Skeletal muscle cell (primary cell): ENCODE data around the gene HSFX4.
"Not testable (repeated sequence)": the region's sequence is repeated elsewhere in the genome, so short reads cannot be mapped to it uniquely, and the experiment has no call there.

Source experiments
- DNase-seq: peaks from one replicate; pipeline ENCODE4 v3.0.0-alpha.2; 2010; ENCODE audit warnings: low read depth
- H3K4me3 ChIP-seq: 2 replicates; pipeline ENCODE4 v1.5.1; 2011; ENCODE audit warnings: low read depth, mild to moderate bottlenecking, control low read depth, low read length, moderate library complexity

Gene HSFX4

DNA sequence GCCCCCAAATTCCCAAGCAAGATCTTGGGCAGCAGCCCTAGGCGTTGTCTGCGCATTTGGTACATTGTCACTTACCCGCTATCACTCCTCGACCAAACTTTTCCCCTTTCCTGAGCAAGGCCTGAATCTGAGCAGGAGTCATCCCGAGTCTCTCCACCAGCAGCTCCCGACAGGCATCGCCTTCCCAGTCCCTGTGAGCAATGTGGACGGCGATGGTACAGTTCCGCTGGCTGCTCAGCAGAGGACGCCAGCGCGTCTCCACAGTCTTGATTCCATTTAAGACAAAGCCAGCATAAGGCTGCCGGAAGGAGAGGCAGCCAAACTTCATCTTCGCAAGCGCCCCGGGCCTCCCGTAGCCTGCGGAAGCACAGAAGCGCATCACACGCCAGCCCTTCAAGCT is 4.2 kb downstream of the HSFX4 start:
- H3K4me3 ChIP-seq, DNase-seq: not testable (repeated sequence)

DNA sequence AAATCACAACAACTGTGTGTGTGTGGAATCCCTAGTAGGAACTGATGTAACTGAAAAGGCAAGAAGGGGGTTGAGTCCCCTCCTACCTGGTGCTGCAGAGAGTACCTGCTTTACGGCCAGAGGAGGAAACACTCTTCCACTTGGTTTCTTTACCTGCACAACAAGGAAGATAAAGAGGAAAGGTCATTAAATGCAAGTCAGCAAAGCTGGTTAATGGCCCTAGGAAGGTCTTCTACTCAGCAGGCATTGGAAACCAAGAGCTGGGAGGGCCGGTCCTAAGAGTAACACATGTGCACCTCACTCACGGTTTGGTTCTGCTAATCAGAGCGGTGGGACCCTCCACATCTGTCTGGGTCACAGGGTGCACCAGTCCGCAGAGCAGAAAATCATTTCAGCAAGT is 8.0 kb downstream of the HSFX4 start:
- DNase-seq = not testable (repeated sequence)
- H3K4me3 ChIP-seq = peak overlapping the region; percentile 77

- H3K4me3 ChIP-seq = peak overlapping the region; percentile 77
- no peak for DNase-seq
Observed at GRCh38 chrX:149937871-149938426, 8.6 kb downstream of the HSFX4 start.

- H3K4me3 ChIP-seq = peak within 1 kb of the TSS; percentile 77
- peak; percentile 95 for DNase-seq
Observed at GRCh38 chrX:149938427-149938880, 9.1 kb downstream of the HSFX4 start, which contains the start of gene EOLA2. TSS of gene EOLA2 (minus strand) at chrX:149938491. CDS start at chrX:149933874, 4,617 bp downstream.

DNA sequence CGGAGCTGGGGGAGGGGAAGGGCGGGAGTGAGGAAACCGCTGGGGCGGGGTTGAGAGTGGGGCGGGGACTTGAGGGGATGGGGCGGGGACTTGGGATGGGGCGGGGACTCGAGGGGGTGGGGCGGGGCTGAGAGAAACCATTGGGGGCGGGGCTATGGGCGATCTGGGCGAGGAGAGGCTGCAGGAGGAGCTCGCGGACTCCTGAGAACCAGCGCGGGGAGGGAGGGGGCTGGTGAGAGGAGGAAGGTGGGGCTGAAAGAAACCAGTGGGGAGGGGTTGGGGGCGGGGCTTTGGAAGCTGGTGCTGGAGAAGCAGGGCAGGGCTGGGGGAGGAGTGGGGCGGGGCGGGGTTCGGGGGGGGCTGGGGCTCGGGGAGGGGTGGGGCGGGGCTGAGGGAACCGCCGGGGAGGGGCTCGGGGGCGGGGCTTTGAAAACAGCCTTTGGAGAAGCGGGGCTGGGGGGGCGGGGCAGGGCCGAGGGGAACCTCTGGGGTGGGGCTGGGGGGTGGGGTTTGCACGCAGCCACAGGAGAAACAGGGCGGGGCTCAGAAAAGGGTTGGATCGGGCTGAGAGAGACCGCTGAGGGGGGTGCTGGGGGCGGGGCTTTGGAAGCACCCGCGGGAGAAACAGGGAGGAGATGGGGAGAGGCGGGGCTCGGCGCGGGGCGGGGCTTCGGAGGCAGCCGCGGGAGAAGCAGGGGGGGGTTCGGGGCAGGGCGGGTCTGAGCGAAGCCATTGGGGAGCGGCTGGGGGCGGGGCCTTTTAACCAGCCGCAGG is 9.7 kb downstream of the HSFX4 start:
- DNase-seq = peak; percentile 76
- peak overlapping the region; percentile 77 for H3K4me3 ChIP-seq

- peak overlapping the region; percentile 50 for H3K4me3 ChIP-seq
- DNase-seq = no peak
Observed at GRCh38 chrX:149939655-149939904, 10.2 kb downstream of the HSFX4 start.

DNA sequence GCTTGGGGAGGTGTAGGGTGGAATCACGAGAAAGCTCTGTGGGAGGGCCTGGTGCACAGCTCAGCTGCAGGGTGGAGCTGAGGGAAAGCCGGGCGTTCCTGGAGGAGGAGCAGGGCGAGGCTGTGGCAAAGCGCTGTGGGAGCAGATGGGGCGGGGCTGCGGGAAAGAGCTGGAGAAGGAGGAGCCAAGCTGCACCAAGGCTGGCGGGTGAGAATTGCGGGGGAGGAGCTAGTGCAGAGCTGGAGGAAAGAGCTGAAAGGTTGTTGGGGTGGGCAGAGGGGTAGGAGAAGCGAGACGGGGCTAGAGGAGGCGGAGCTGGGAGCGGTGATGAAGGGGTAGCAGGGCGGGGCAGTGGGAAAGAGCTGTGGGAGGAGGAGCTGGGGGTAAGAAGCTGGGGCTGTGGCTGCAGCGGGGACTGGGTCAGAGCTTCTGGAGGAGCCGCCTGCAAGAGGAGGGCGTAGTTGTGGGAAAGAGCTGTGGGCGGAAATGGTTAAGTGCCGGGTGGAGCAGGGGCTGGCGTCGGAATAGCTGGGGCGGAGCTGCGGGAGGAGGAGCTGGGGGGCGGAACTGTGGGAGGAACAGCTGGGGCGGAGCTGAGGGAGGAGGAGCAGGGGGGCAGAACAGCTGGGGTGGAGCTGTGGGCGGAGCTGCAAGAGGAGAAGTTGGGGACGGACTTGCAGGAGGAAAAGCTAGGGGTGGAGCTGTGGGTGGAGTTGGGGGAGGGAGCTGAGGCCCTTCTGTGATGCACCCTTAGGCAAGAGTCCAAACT is 10.7 kb downstream of the HSFX4 start:
- peak overlapping the region; percentile 50 for H3K4me3 ChIP-seq
- peak; percentile 97 for DNase-seq

GRCh38 chrX:149940674-149941024 is 11.3 kb downstream of the HSFX4 start:
- peak overlapping the region; percentile 21 for H3K4me3 ChIP-seq
- DNase-seq = not testable (repeated sequence)

DNA sequence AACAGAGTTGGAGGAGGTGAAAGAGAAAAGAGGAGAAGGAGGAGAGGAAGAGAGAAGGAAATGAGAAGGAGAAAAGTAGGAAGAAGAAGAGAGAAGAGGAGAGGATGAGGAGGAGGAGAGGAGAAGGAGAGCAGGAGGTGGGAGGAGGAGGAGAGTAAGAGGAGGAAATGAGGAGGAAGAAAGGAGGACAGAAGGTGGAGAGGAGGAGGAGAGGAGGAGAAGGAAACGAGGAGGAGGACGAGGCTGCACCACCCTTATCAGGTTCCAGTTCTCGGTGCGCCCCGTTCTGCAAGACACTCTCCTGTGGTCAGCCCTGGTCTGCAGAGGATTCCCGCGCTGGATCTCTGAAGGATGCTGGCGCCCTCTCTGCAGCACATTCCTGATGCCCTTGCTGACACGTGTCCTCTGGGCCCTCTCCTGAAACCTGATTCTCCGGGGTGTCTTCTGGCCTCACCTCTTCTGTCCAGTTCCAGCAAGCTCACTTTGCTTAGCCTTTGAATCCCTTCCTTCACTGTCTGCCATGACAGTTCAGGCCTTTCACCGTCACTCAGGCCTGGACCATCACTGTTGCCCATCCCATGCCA is 15.8 kb downstream of the HSFX4 start:
- not testable (repeated sequence) for H3K4me3 ChIP-seq, DNase-seq

DNA sequence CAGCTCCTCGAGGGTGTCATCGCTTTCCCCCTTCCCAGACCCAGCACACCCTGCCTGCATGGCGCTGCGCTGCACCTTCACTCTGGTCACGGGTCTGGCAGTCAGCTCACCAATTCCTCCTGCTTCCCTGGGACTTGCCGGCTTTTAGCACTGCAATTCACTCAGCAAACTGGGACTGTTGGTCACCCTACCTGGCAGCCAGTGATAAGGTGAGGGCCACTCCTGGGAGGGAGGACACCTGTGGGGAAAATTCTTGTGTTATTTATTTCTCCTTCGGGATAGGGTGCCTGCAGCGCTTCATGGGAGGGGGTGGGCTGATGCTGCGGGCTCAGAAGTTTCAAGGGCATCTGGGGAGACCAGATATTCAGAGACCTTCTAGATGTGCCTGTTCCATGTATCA is 16.4 kb downstream of the HSFX4 start:
- H3K4me3 ChIP-seq, DNase-seq: not testable (repeated sequence)

DNA sequence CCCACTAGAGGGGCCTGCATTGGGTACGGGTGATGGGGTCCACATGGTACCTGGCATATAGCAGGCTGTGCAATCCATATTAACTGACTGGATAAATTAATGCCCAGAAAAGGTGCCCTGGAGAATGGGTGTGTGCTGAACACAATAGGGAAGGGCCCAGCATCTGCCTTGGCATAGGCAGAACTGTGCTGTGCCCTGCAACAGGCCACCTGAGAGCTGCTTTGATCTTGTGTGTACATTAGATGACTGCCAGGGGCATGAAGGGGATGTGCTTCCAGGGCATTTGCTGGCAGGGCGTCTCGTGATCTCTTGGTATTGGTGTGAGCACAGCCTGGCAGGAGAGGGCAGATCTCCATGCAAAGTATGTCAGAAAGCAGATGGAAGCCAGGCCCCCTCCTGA is 17.6 kb downstream of the HSFX4 start:
- not testable (repeated sequence) for DNase-seq, H3K4me3 ChIP-seq

GRCh38 chrX:149948016-149948415 is 18.6 kb downstream of the HSFX4 start:
- no peak for DNase-seq

GRCh38 chrX:149949743-149950436 is 20.5 kb downstream of the HSFX4 start:
- H3K4me3 ChIP-seq = no peak overlapping the region
- no peak for DNase-seq

More at GRCh38 chrX:149948016-149948415, 18.6 kb downstream of the HSFX4 start:
- H3K4me3 ChIP-seq = no peak overlapping the region

DNA sequence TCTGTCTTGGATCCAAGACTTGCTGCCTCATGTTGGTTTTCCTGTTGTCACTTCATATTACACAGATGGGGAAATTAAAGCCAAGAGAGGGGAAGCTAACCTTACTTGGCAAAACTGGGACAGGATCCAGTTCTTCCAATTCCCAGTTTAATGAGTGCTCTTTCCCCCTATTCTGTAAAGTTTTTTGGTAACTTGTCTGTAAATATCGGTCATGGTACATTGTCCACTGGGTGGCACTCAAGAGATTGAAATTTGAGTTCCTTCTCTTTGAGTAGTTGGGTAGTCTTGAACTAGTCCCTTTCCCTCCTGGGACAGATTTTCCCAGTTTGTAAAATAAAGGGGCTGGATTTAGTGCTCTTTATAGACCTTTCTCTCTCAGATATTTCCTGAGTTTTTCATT is 21.3 kb downstream of the HSFX4 start:
- DNase-seq = peak; percentile 18
- H3K4me3 ChIP-seq = no peak overlapping the region

DNA sequence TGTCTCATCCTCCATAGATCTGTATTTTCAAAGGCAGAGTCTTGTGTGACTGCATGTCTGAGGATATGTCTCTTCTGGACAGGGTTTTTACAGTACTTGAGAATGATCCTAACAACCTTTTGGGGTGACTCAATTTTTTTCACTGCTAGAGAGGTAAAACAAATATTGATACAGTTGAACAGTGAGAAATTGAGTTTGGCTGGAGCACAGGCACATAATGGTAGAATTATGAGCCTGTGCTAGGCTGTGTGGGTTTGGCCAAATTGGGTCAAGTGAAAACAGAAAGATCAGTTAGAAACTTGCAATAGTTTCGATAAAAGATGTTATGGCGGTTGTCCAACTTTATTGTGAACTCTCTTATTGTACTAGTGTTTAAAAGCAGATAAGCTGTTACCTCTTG is 32.2 kb downstream of the HSFX4 start:
- no peak overlapping the region for H3K4me3 ChIP-seq
- DNase-seq = no peak

DNA sequence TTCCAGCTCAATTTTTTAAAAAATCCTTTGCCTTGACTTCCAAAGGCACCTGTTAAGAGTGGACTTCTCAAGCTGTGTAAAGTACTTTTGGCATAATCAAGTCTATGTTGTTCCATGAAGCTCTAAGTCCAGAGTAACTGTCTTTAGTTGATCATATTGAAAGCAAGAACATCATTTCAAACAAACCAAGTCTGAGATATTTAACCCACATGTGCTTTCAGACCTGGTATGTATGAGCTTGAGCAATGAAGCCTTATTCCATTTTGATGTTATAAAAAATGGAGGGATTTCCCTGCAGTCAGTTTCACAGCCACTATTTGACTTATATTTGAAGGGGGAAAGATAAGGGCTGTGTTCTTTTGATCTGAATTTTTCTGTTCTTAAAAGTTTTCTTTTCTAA is 32.6 kb downstream of the HSFX4 start:
- DNase-seq = no peak

GRCh38 chrX:149962859-149963757 is 33.7 kb downstream of the HSFX4 start:
- peak; percentile 13 for DNase-seq
- H3K4me3 ChIP-seq = no peak overlapping the region

More for the DNA sequence above, 32.6 kb downstream of the HSFX4 start:
- no peak overlapping the region for H3K4me3 ChIP-seq

GRCh38 chrX:149979126-149979644 is 49.8 kb downstream of the HSFX4 start:
- DNase-seq = no peak
- no peak overlapping the region for H3K4me3 ChIP-seq
